ENCODE measurements around the gene ARSI.

The ARSI gene

DNA sequence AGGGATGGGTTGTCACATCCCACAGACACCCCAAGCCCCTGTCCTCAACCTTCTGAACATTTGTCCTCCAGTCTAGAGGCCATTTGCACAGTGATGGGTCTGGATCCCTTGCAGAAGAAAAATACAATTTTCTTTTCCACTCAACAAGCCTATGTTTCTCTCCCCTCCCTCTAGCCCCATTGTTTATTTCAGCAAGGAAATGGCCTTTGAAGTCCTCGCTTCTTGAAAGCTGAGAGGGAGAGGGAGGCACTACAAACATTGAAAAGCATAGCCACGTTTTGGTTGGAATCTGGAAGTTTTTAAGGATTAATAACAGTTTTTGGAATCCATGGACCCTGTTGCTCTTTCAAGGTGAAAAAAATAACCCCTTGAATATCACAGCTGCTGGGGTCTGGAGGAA, 24.0 kb upstream of the ARSI start:
- H3K9ac ChIP-seq (ENCODE audit: low read length in 2 of 2): no peak overlapping the region
- no peaks in the 10 kb centered on the region for H3K36me3 ChIP-seq (ENCODE audit: control insufficient read depth in 2 of 2, insufficient read depth in 2 of 2, low read length in 2 of 2)
- peaks cover 0 to under 1% of the 10 kb centered on the region in 2 donors for H3K9me3 ChIP-seq (ENCODE audit: control insufficient read depth in 2 of 2, low read length in 2 of 2)
- H3K27ac ChIP-seq (ENCODE audit: low read length): no peak overlapping the region
- peaks cover 2% of the 10 kb centered on the region for H3K4me1 ChIP-seq (ENCODE audit: control insufficient read depth, insufficient read depth, low read length)
- H3K4me3 ChIP-seq (ENCODE audit: low read length in 2 of 2): no peak overlapping the region
- H3K27me3 ChIP-seq (ENCODE audit: control insufficient read depth in 1 of 2, insufficient read depth in 2 of 2, low read length in 2 of 2): no peaks in the 10 kb centered on the region

- H3K4me1 ChIP-seq (ENCODE audit: control insufficient read depth, insufficient read depth, low read length): peaks cover 5% of the 10 kb centered on the region
- peaks cover 0 to 4% of the 10 kb centered on the region in 2 donors for H3K9me3 ChIP-seq (ENCODE audit: control insufficient read depth in 2 of 2, low read length in 2 of 2)
- H3K27ac ChIP-seq (ENCODE audit: low read length): no peak overlapping the region
- no peaks in the 10 kb centered on the region for H3K27me3 ChIP-seq (ENCODE audit: control insufficient read depth in 1 of 2, insufficient read depth in 2 of 2, low read length in 2 of 2)
- no peak overlapping the region for H3K9ac ChIP-seq (ENCODE audit: low read length in 2 of 2)
- H3K36me3 ChIP-seq (ENCODE audit: control insufficient read depth in 2 of 2, insufficient read depth in 2 of 2, low read length in 2 of 2): no peaks in the 10 kb centered on the region
- H3K4me3 ChIP-seq (ENCODE audit: low read length in 2 of 2): no peak overlapping the region
These were observed 22.7 kb upstream of the ARSI start for GRCh38 chr5:150325426-150325825.

DNA sequence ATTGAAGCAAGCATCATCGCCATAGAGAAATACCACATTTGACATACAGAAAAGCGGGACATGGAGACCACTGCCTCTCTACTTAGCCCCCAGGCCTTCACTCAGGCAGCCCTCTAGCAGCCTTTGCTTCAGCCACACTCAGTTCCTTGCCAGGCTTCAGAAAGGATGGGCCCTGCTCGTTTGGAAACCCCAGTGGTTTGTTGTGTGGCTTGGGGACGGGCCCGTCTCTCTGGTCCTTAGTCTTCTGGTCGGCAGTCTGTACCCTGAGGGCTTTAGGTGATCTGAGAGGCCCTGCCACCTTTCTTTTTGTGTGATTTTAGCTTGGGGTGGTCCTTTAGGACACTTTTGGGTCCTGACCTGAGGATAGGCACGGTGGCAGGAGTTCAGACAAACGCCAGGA, 21.1 kb upstream of the ARSI start:
- no peak overlapping the region for H3K27ac ChIP-seq (ENCODE audit: low read length)
- H3K4me3 ChIP-seq (ENCODE audit: low read length in 2 of 2): no peak overlapping the region
- H3K4me1 ChIP-seq (ENCODE audit: control insufficient read depth, insufficient read depth, low read length): peaks cover 5% of the 10 kb centered on the region
- H3K27me3 ChIP-seq (ENCODE audit: control insufficient read depth in 1 of 2, insufficient read depth in 2 of 2, low read length in 2 of 2): no peaks in the 10 kb centered on the region
- no peak overlapping the region for H3K9ac ChIP-seq (ENCODE audit: low read length in 2 of 2)
- H3K36me3 ChIP-seq (ENCODE audit: control insufficient read depth in 2 of 2, insufficient read depth in 2 of 2, low read length in 2 of 2): no peaks in the 10 kb centered on the region
- peaks cover 0 to 4% of the 10 kb centered on the region in 2 donors for H3K9me3 ChIP-seq (ENCODE audit: control insufficient read depth in 2 of 2, low read length in 2 of 2)

- no peak overlapping the region for H3K27ac ChIP-seq (ENCODE audit: low read length)
- no peak overlapping the region for H3K9ac ChIP-seq (ENCODE audit: low read length in 2 of 2)
- H3K4me3 ChIP-seq (ENCODE audit: low read length in 2 of 2): no peak overlapping the region
- H3K9me3 ChIP-seq (ENCODE audit: control insufficient read depth in 2 of 2, low read length in 2 of 2): peaks cover 0 to 4% of the 10 kb centered on the region in 2 donors
- H3K4me1 ChIP-seq (ENCODE audit: control insufficient read depth, insufficient read depth, low read length): peaks cover 5% of the 10 kb centered on the region
- no peaks in the 10 kb centered on the region for H3K27me3 ChIP-seq (ENCODE audit: control insufficient read depth in 1 of 2, insufficient read depth in 2 of 2, low read length in 2 of 2)
- no peaks in the 10 kb centered on the region for H3K36me3 ChIP-seq (ENCODE audit: control insufficient read depth in 2 of 2, insufficient read depth in 2 of 2, low read length in 2 of 2)
These were observed 20.4 kb upstream of the ARSI start for GRCh38 chr5:150323092-150323491.

GRCh38 chr5:150322202-150322601, 19.5 kb upstream of the ARSI start:
- H3K4me3 ChIP-seq (ENCODE audit: low read length in 2 of 2): no peak overlapping the region
- no peaks in the 10 kb centered on the region for H3K36me3 ChIP-seq (ENCODE audit: control insufficient read depth in 2 of 2, insufficient read depth in 2 of 2, low read length in 2 of 2)
- no peaks in the 10 kb centered on the region for H3K27me3 ChIP-seq (ENCODE audit: control insufficient read depth in 1 of 2, insufficient read depth in 2 of 2, low read length in 2 of 2)
- H3K9ac ChIP-seq (ENCODE audit: low read length in 2 of 2): no peak overlapping the region
- peaks cover 5% of the 10 kb centered on the region for H3K4me1 ChIP-seq (ENCODE audit: control insufficient read depth, insufficient read depth, low read length)
- peaks cover 0 to 4% of the 10 kb centered on the region in 2 donors for H3K9me3 ChIP-seq (ENCODE audit: control insufficient read depth in 2 of 2, low read length in 2 of 2)
- H3K27ac ChIP-seq (ENCODE audit: low read length): no peak overlapping the region

DNA sequence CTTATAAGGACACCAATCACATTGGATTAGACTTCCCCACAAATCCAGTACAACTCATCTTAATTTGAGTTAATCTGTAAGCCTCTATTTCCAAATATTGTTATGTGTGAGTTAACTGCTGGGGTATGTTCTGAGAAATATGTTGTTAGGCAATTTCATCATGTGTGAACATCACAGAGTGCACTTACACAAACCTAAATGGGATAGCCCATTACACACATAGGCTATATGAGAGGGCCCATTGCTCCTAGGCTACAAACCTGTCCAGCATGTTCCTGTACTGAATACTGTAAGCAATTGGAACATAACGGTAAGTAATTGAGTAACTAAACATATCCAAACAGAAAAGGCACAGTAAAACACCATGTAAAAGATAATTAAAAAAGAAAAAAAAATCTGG, 19.1 kb upstream of the ARSI start:
- no peaks in the 10 kb centered on the region for H3K36me3 ChIP-seq (ENCODE audit: control insufficient read depth in 2 of 2, insufficient read depth in 2 of 2, low read length in 2 of 2)
- no peak overlapping the region for H3K27ac ChIP-seq (ENCODE audit: low read length)
- no peaks in the 10 kb centered on the region for H3K27me3 ChIP-seq (ENCODE audit: control insufficient read depth in 1 of 2, insufficient read depth in 2 of 2, low read length in 2 of 2)
- no peak overlapping the region for H3K9ac ChIP-seq (ENCODE audit: low read length in 2 of 2)
- peaks cover 5% of the 10 kb centered on the region for H3K4me1 ChIP-seq (ENCODE audit: control insufficient read depth, insufficient read depth, low read length)
- peaks cover 0 to 4% of the 10 kb centered on the region in 2 donors for H3K9me3 ChIP-seq (ENCODE audit: control insufficient read depth in 2 of 2, low read length in 2 of 2)
- no peak overlapping the region for H3K4me3 ChIP-seq (ENCODE audit: low read length in 2 of 2)

DNA sequence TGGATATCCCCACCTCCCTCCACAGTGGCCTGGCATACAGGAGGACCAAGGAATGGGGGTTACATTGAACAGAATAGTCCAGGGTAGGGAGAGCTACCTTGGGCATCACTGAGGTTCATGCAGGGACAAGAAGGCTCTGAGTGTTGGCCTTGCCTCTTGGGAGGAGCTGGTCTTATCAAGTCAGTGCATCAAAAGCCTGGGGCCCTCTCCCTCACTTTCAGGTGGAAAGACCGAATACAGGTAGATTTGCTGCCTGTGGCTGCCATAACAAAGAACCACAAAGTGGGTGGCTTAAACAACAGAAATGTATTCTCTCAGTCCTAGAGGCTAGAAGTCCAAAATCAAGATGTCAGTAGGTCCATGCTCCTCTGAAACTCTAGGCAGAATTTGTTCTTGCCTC, 18.5 kb upstream of the ARSI start:
- no peak overlapping the region for H3K27ac ChIP-seq (ENCODE audit: low read length)
- no peaks in the 10 kb centered on the region for H3K27me3 ChIP-seq (ENCODE audit: control insufficient read depth in 1 of 2, insufficient read depth in 2 of 2, low read length in 2 of 2)
- peaks cover 5% of the 10 kb centered on the region for H3K4me1 ChIP-seq (ENCODE audit: control insufficient read depth, insufficient read depth, low read length)
- H3K9ac ChIP-seq (ENCODE audit: low read length in 2 of 2): no peak overlapping the region
- H3K36me3 ChIP-seq (ENCODE audit: control insufficient read depth in 2 of 2, insufficient read depth in 2 of 2, low read length in 2 of 2): no peaks in the 10 kb centered on the region
- peaks cover 0 to 4% of the 10 kb centered on the region in 2 donors for H3K9me3 ChIP-seq (ENCODE audit: control insufficient read depth in 2 of 2, low read length in 2 of 2)
- no peak overlapping the region for H3K4me3 ChIP-seq (ENCODE audit: low read length in 2 of 2)

- Histone ChIP-seq H3K27me3 (ENCODE audit: control insufficient read depth in 1 of 2, insufficient read depth in 2 of 2, low read length in 2 of 2) (no peaks in the 10 kb centered on the region), H3K36me3 (ENCODE audit: control insufficient read depth in 2 of 2, insufficient read depth in 2 of 2, low read length in 2 of 2) (no peaks in the 10 kb centered on the region), H3K4me1 (ENCODE audit: control insufficient read depth, insufficient read depth, low read length) (peaks cover 5% of the 10 kb centered on the region), H3K27ac (ENCODE audit: low read length) (no peak overlapping the region), H3K4me3 (ENCODE audit: low read length in 2 of 2) (no peak overlapping the region), H3K9ac (ENCODE audit: low read length in 2 of 2) (no peak overlapping the region), H3K9me3 (ENCODE audit: control insufficient read depth in 2 of 2, low read length in 2 of 2) (peaks cover 0 to 4% of the 10 kb centered on the region in 2 donors)
These were observed 17.4 kb upstream of the ARSI start for GRCh38 chr5:150320044-150320613.

DNA sequence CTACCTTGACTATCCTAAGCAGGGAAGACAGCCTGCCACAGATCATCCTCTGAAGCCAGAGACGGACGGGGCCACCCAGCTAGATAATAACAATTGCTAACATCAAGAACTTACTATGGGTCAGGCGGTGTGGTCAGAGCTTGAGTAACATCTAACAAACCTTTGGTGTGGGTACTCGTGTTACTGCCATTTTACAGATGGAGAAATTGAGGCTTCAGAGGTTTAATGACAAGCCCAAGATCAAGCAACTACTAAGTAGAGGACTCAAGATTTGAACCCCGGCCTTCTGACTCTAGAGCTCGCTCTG, 16.7 kb upstream of the ARSI start:
- H3K9me3 ChIP-seq (ENCODE audit: control insufficient read depth in 2 of 2, low read length in 2 of 2): peaks cover 0 to 4% of the 10 kb centered on the region in 2 donors
- no peak overlapping the region for H3K27ac ChIP-seq (ENCODE audit: low read length)
- H3K4me3 ChIP-seq (ENCODE audit: low read length in 2 of 2): no peak overlapping the region
- H3K27me3 ChIP-seq (ENCODE audit: control insufficient read depth in 1 of 2, insufficient read depth in 2 of 2, low read length in 2 of 2): no peaks in the 10 kb centered on the region
- H3K36me3 ChIP-seq (ENCODE audit: control insufficient read depth in 2 of 2, insufficient read depth in 2 of 2, low read length in 2 of 2): no peaks in the 10 kb centered on the region
- H3K9ac ChIP-seq (ENCODE audit: low read length in 2 of 2): no peak overlapping the region
- peaks cover 5% of the 10 kb centered on the region for H3K4me1 ChIP-seq (ENCODE audit: control insufficient read depth, insufficient read depth, low read length)

GRCh38 chr5:150318613-150319483, 16.1 kb upstream of the ARSI start:
- Histone ChIP-seq H3K27me3 (ENCODE audit: control insufficient read depth in 1 of 2, insufficient read depth in 2 of 2, low read length in 2 of 2) (no peaks in the 10 kb centered on the region), H3K4me1 (ENCODE audit: control insufficient read depth, insufficient read depth, low read length) (peaks cover 5% of the 10 kb centered on the region), H3K9ac (ENCODE audit: low read length in 2 of 2) (no peak overlapping the region), H3K4me3 (ENCODE audit: low read length in 2 of 2) (no peak overlapping the region), H3K27ac (ENCODE audit: low read length) (no peak overlapping the region), H3K9me3 (ENCODE audit: control insufficient read depth in 2 of 2, low read length in 2 of 2) (peaks cover 0 to 4% of the 10 kb centered on the region in 2 donors), H3K36me3 (ENCODE audit: control insufficient read depth in 2 of 2, insufficient read depth in 2 of 2, low read length in 2 of 2) (no peaks in the 10 kb centered on the region)
